GM12874 (cell line): ENCODE measurements around the gene VEZF1.

Experiments
- CTCF ChIP-seq: IDR thresholded peaks from 2 replicates; pipeline ENCODE4 v1.5.1; 2011; ENCODE audit warnings: low read depth, mild to moderate bottlenecking, control low read depth, low read length, moderate library complexity; ENCODE audit not compliant: insufficient read depth

Gene VEZF1

DNA sequence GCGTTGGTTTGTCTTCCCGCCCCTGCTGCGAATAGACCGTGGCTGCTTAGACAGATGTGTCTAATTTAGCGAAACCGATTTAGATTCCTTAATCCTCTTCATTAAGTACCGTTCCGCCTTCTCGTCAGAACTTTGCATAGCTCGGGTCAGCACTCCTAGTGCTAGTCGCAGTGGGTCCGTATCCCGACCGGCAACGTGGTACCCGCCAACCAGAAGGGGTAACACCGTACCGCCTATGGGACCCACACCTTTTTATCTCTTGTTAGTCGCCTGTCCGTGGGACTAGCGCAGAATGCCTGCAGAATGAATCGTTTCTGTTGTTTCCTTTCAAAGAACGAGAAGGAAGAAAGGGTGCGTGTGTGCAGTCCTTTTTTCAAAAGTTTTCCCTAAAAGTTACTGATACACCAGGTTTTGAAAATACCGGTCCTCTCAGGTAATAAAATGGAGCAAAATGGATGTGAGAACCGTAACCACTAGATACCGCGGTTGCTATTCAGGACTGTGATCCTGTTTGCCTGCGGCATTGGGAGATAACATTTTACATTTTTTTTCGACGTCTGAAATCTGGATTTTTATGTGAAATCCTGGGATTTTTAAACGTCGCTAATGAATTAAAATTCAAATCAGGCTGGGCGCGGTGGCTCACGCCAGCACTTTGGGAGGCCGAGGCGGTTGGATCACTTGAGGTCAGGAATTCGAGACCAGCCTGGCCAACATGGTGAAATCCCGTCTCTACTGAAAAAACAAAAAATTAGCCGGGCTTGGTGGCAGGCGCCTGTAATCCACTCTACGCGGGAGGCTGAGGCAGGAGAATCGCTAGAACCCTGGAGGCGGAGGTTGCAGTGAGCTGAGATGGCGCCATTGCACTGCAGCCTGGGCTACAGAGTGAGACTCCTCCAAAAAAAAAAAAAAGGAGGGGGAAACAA lies 20.0 kb upstream of the VEZF1 start:
- no peak for TF ChIP-seq CTCF

DNA sequence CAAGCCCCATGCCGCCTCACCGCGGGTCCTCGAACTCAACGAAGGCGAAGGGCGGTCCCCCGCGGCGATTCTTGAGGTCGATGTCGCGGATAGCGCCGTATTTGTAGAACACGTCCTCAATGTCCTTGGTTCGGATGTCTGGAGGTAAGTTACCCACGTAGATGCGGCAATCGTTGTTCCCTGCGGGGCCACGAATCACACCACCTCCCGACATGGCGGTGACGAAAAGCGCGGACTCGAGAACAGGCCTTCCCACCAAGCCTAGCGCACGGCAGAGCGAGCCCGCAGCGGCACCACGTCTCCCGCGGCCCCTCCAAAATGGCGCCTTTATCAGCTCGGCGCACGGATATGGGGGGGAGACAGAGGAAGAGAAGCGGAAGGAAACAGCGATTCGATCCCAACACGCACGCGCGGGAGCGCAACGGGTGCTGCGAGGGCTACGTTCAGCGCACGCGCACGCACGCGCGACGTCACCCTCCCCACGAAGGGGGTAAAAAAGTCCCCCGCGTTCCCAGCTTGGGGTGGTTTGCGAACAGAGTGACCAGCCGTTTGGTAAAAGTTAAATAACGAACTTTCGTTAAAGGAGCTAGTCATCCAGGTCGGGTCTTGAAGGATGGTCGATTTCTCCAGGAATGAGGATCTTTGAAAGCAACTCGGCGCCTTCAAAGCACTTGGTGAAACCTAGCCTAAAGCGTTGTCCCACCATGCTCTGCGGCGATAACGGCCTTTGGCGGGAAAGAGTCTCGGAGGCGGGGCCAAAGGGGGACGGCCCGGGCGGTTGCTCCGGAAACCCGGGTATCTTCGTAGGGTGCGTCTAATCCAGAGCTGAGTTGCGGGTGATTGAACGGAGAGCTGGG lies 19.1 kb upstream of the VEZF1 start, which contains the start of gene SRSF1:
Gene SRSF1 (minus strand): TSS at position 323 of the 857 bp plus-strand sequence. CDS start 109 bp downstream, at position 214.
- TF ChIP-seq CTCF: no peak

DNA sequence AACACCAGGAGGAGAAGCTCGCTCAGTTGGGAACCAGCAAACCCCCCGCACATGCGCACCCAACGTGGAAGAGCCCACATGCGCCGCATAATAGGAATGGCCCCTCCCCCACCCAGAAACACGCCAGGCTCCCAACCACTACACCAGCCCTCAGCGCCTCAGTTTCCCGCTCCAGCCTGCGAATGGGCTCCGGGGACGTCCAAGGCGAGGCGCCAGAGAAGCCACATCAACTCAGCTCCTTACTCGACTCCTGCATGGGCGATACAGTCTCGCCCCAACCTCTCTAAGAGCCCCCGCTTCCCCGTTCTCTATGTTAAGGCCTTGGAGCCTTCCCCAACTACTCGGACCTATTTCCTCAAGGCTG lies 18.5 kb upstream of the VEZF1 start:
- no peak for TF ChIP-seq CTCF

GRCh38 chr17:58005728-58006559 lies 17.9 kb upstream of the VEZF1 start:
- TF ChIP-seq CTCF: no peak

GRCh38 chr17:58005031-58005727 lies 17.1 kb upstream of the VEZF1 start:
- no peak for TF ChIP-seq CTCF

DNA sequence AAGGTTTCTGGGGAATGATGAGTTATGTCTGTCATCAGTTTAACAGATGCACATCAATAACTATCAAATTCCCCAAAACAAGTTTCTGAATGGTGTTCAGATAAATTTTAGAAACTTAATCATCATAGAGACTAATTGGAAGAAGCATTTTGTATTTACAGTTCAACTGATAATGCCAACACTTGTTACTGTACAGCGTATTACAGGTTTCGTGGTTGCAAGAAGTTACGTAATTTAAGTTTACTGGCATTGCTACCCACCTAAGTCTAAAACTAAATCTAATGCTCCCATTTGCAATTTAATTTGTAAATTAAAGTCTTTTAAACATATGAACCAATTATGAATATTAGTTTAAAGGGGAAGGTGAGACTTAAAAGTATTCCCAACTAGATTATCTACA lies 16.0 kb upstream of the VEZF1 start:
- no peak for TF ChIP-seq CTCF
